ENCODE data around the gene HIVEP1.

The HIVEP1 gene

DNA sequence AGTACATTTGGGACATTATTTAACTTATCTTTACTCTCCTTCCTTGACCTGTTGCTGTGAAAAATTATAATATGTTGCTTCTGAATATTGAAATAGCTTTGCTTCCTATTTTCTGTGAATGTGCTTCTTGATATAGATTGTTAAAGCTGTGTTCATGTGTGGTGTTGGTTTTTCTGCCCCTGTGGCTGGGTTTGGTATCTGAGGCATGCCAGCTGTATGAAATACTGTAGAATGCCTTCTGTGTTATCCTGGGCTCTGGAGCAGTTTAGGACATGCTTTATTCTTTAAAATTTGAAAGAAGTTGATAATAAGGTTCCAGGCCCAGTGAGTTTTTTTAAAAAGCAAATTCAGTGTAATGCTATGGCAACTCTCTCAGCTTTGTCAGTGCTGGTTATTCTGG is 71.7 kb downstream of the HIVEP1 start:
- Histone ChIP-seq H3K9me3 (ENCODE audit: control insufficient read depth, low read length) (no peaks in the 10 kb centered on the region), H3K27me3 (ENCODE audit: control insufficient read depth, insufficient read depth, low read length) (no peaks in the 10 kb centered on the region), H3K36me3 (ENCODE audit: control insufficient read depth, insufficient read depth, low read length) (no peaks in the 10 kb centered on the region), H3K4me1 (no peaks in the 10 kb centered on the region), H3K27ac (no peak overlapping the region), H3K79me2 (peaks cover 1% of the 10 kb centered on the region), H2AFZ (no peak overlapping the region), H3K4me3 (ENCODE audit: low read depth, low read length) (no peak overlapping the region), H3K4me2 (ENCODE audit: low read length) (no peak overlapping the region), H3K9ac (no peak overlapping the region)
- TF ChIP-seq, protein P1, sequence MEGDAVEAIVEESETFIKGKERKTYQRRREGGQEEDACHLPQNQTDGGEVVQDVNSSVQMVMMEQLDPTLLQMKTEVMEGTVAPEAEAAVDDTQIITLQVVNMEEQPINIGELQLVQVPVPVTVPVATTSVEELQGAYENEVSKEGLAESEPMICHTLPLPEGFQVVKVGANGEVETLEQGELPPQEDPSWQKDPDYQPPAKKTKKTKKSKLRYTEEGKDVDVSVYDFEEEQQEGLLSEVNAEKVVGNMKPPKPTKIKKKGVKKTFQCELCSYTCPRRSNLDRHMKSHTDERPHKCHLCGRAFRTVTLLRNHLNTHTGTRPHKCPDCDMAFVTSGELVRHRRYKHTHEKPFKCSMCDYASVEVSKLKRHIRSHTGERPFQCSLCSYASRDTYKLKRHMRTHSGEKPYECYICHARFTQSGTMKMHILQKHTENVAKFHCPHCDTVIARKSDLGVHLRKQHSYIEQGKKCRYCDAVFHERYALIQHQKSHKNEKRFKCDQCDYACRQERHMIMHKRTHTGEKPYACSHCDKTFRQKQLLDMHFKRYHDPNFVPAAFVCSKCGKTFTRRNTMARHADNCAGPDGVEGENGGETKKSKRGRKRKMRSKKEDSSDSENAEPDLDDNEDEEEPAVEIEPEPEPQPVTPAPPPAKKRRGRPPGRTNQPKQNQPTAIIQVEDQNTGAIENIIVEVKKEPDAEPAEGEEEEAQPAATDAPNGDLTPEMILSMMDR (IDR thresholded peaks at IDR 0.05), result no peak

DNA sequence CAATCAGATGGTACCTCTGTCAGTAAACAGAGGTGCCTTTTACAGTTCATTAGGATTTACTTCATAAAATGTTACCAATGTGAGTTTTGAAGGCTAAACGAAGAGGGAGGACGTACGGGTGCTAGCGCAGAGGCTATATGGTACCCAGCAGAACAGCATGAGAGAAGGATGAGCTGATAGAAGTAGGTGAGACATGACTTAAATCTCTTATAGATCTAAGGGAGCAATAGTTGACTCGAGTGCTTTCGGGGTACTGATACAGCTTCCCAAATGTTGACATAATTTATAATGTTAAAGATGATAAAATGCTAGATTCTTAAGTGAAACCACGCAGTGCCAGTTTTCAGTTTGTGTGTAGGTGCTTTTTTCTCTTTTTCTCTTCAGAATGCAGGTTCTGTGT is 72.6 kb downstream of the HIVEP1 start:
- Histone ChIP-seq H3K9ac (no peak overlapping the region), H3K27ac (no peak overlapping the region), H3K9me3 (ENCODE audit: control insufficient read depth, low read length) (no peaks in the 10 kb centered on the region), H3K36me3 (ENCODE audit: control insufficient read depth, insufficient read depth, low read length) (no peaks in the 10 kb centered on the region), H2AFZ (no peak overlapping the region), H3K27me3 (ENCODE audit: control insufficient read depth, insufficient read depth, low read length) (no peaks in the 10 kb centered on the region), H3K4me3 (ENCODE audit: low read depth, low read length) (no peak overlapping the region), H3K79me2 (no peaks in the 10 kb centered on the region), H3K4me1 (no peaks in the 10 kb centered on the region), H3K4me2 (ENCODE audit: low read length) (no peak overlapping the region)
- TF ChIP-seq, protein P1 (IDR thresholded peaks at IDR 0.05), result no peak

DNA sequence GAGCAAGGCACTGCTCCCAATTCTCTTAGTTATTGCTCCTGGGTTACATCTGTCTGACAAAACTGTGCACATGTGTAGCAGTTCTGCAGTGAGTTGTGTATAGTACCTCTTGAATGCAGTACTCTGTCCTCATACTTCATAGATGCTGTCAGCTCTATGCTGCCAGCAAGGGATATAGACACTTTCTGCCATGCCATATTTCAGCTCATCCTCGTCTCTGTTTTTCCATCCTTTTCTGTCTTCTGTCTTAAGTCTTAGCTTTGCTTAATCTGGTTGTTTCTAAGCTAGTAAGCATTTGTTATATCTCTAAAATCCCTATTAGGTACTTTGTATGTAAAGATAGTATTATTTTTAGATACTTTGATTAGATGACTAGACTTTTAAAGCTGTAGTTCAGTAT is 76.4 kb downstream of the HIVEP1 start:
- TF ChIP-seq, protein P1 (IDR thresholded peaks at IDR 0.05), result no peak
- Histone ChIP-seq H3K9ac (no peak overlapping the region), H3K79me2 (no peaks in the 10 kb centered on the region), H3K27ac (no peak overlapping the region), H3K36me3 (ENCODE audit: control insufficient read depth, insufficient read depth, low read length) (no peaks in the 10 kb centered on the region), H3K27me3 (ENCODE audit: control insufficient read depth, insufficient read depth, low read length) (no peaks in the 10 kb centered on the region), H3K9me3 (ENCODE audit: control insufficient read depth, low read length) (no peaks in the 10 kb centered on the region), H2AFZ (no peak overlapping the region), H3K4me3 (ENCODE audit: low read depth, low read length) (no peak overlapping the region), H3K4me1 (no peaks in the 10 kb centered on the region), H3K4me2 (ENCODE audit: low read length) (no peak overlapping the region)

DNA sequence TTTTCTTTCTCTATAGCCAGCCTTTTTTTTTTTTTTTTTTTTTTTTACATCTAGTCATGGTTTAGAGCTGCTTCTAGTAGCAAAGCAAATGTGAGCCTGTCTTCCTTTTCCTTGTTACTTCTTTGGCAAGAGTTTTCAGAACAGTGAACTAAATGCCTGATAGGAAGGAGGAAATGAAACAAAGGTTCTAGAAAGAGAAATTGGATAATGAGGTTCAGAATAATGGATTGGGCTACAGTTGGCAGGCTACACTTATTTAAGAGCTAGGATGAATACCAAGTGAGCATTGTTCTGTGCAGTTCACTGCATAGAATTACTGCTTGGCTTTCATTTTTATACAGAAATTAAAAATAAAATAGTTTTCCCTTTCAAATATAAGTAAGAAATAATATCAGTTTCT is 78.6 kb downstream of the HIVEP1 start:
- H3K9ac ChIP-seq, result no peak overlapping the region
- H3K4me3 ChIP-seq (ENCODE audit: low read depth, low read length), result no peak overlapping the region
- no peak overlapping the region for H3K27ac ChIP-seq
- H2AFZ ChIP-seq, result no peak overlapping the region
- H3K79me2 ChIP-seq, result no peaks in the 10 kb centered on the region
- H3K36me3 ChIP-seq (ENCODE audit: control insufficient read depth, insufficient read depth, low read length), result no peaks in the 10 kb centered on the region
- H3K9me3 ChIP-seq (ENCODE audit: control insufficient read depth, low read length), result no peaks in the 10 kb centered on the region
- no peaks in the 10 kb centered on the region for H3K27me3 ChIP-seq (ENCODE audit: control insufficient read depth, insufficient read depth, low read length)
- no peaks in the 10 kb centered on the region for H3K4me1 ChIP-seq
- H3K4me2 ChIP-seq (ENCODE audit: low read length), result no peak overlapping the region
- TF ChIP-seq, protein P1 (IDR thresholded peaks at IDR 0.05), result no peak

DNA sequence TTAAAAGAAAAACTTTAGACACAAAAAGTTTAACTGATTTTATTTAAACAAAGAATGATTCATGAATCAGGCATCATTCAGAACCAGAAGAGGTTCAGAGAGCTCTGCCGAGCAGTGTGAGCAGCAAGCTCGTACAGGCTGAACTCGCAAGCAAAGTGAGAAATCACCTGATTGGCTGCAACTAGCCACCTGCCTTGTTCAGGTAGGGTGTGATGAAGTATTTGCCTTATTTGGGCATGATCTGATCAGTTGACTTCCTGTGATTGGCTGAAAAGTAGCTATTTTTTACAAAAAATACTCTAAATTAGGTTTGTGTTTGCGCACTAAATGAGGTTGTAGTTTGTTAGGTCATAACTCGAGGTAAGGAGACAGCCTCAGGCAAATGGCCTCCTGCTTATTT is 80.7 kb downstream of the HIVEP1 start:
- Histone ChIP-seq H3K4me1 (no peaks in the 10 kb centered on the region), H3K27ac (no peak overlapping the region), H3K36me3 (ENCODE audit: control insufficient read depth, insufficient read depth, low read length) (no peaks in the 10 kb centered on the region), H3K79me2 (no peaks in the 10 kb centered on the region), H3K9ac (no peak overlapping the region), H3K4me2 (ENCODE audit: low read length) (no peak overlapping the region), H3K9me3 (ENCODE audit: control insufficient read depth, low read length) (no peaks in the 10 kb centered on the region), H3K27me3 (ENCODE audit: control insufficient read depth, insufficient read depth, low read length) (no peaks in the 10 kb centered on the region), H3K4me3 (ENCODE audit: low read depth, low read length) (no peak overlapping the region), H2AFZ (no peak overlapping the region)
- TF ChIP-seq, protein P1 (IDR thresholded peaks at IDR 0.05), result no peak
